Cardiac muscle cell (in vitro differentiated cells and primary cell): ENCODE results near the gene EEPD1. TPM values are rescaled to one million over a fixed set of nuclear protein-coding genes. Genes with fewer than 3 reads are reported as not detected.

Experiments used
- DNase-seq, 2 donors: peaks; one replicate each; pipeline versions ENCODE4 v3.0.0 to v3.0.0-alpha.2; 2010 to 2017; ENCODE audit warnings: low read depth in 1 of 2, low spot score in 1 of 2
- H3K27ac ChIP-seq: fragments of 200-600 bp; sonication (generic); 2 replicates; pipeline ENCODE4 v1.5.1; 2016
- H3K27me3 ChIP-seq: fragments of 200-600 bp; sonication (generic); 2 replicates; pipeline ENCODE4 v1.6.0; 2016; ENCODE audit warnings: control low read depth
- H3K36me3 ChIP-seq: fragments of 200-600 bp; sonication (generic); 2 replicates; pipeline ENCODE4 v1.5.1; 2016; ENCODE audit warnings: control low read depth
- H3K4me1 ChIP-seq: fragments of 200-600 bp; sonication (generic); 2 replicates; pipeline ENCODE4 v1.8.1; 2017; ENCODE audit warnings: low read depth, mild to moderate bottlenecking, mixed run types
- H3K4me3 ChIP-seq: fragments of 200-600 bp; sonication (generic); 2 replicates; pipeline ENCODE4 v1.5.1; 2016; ENCODE audit warnings: mild to moderate bottlenecking
- H3K9me3 ChIP-seq: fragments of 200-600 bp; sonication (generic); 2 replicates; pipeline ENCODE4 v1.5.1; 2017; ENCODE audit warnings: low read depth, mild to moderate bottlenecking, control low read depth
- CTCF ChIP-seq: IDR thresholded peaks from 2 replicates; pipeline ENCODE4 v1.5.1; 2012; ENCODE audit warnings: low read depth, mild to moderate bottlenecking, low read length
- polyA plus RNA-seq: library from polyadenylated mRNA; unstranded; fragments of >200 nt; fragmentation: Nextera tagmentation; extraction: Ambion mirVana; gene quantifications from 2 replicates; pipeline ENCODE4 v1.2.1, GENCODE V29; 2016
- total RNA-seq: library from RNA; depleted of rRNA; stranded (reverse); fragments of >200 nt; gene quantifications from 2 replicates; pipeline ENCODE4 v1.2.3, GENCODE V29; 2016

The EEPD1 gene
- total and polyA plus RNA-seq, 2 experiments from 2014 or later: 4.8 to 11.9 TPM

- Histone ChIP-seq H3K27ac (no peak overlapping the region), H3K36me3 (no peaks in the 10 kb centered on the region)
- no peak for DNase-seq
Observed at GRCh38 chr7:36186359-36187121, 33.5 kb downstream of the EEPD1 start.

GRCh38 chr7:36188266-36188665 is 35.2 kb downstream of the EEPD1 start:
- no peaks in the 10 kb centered on the region for H3K9me3 ChIP-seq
- no peak for DNase-seq
- H3K27ac ChIP-seq: no peak overlapping the region
- no peaks in the 10 kb centered on the region for H3K27me3 ChIP-seq
- no peak for TF ChIP-seq CTCF
- H3K4me1 ChIP-seq: peaks cover 24% of the 10 kb centered on the region
- H3K36me3 ChIP-seq: no peaks in the 10 kb centered on the region
- H3K4me3 ChIP-seq: no peak overlapping the region

More at GRCh38 chr7:36186359-36187121, 33.5 kb downstream of the EEPD1 start:
- Histone ChIP-seq H3K4me1 (peaks cover 17% of the 10 kb centered on the region), H3K4me3 (no peak overlapping the region), H3K9me3 (no peaks in the 10 kb centered on the region), H3K27me3 (no peaks in the 10 kb centered on the region)
- TF ChIP-seq CTCF: no peak

- H3K36me3 ChIP-seq: no peaks in the 10 kb centered on the region
- no peak for DNase-seq
- no peak for TF ChIP-seq CTCF
- no peaks in the 10 kb centered on the region for H3K27me3 ChIP-seq
- H3K4me1 ChIP-seq: peaks cover 24% of the 10 kb centered on the region
- no peak overlapping the region for H3K4me3 ChIP-seq
- H3K27ac ChIP-seq: no peak overlapping the region
- H3K9me3 ChIP-seq: no peaks in the 10 kb centered on the region
Observed at GRCh38 chr7:36188906-36189305, 35.9 kb downstream of the EEPD1 start.

- H3K4me1 ChIP-seq: peaks cover 24% of the 10 kb centered on the region
- H3K9me3 ChIP-seq: no peaks in the 10 kb centered on the region
- no peaks in the 10 kb centered on the region for H3K36me3 ChIP-seq
- H3K27me3 ChIP-seq: no peaks in the 10 kb centered on the region
- H3K27ac ChIP-seq: peak overlapping the region; percentile 19
- H3K4me3 ChIP-seq: no peak overlapping the region
- no peak for TF ChIP-seq CTCF
- no peak for DNase-seq
Observed at GRCh38 chr7:36190447-36191291, 37.6 kb downstream of the EEPD1 start.

- Histone ChIP-seq H3K27me3 (no peaks in the 10 kb centered on the region), H3K4me3 (no peak overlapping the region), H3K27ac (peak overlapping the region; percentile 19), H3K36me3 (no peaks in the 10 kb centered on the region), H3K9me3 (no peaks in the 10 kb centered on the region), H3K4me1 (peaks cover 24% of the 10 kb centered on the region)
- DNase-seq: peak in 1 of 2 donors; percentile 55
- no peak for TF ChIP-seq CTCF
Observed at GRCh38 chr7:36191292-36191920, 38.4 kb downstream of the EEPD1 start.
